ENCODE data around the gene TMEM178B. TPM values are rescaled to one million over a fixed set of nuclear protein-coding genes. Genes with fewer than 3 reads are reported as not detected.

TMEM178B gene
- total RNA-seq, 1 donor from 2014 or later: 0.68 TPM

DNA sequence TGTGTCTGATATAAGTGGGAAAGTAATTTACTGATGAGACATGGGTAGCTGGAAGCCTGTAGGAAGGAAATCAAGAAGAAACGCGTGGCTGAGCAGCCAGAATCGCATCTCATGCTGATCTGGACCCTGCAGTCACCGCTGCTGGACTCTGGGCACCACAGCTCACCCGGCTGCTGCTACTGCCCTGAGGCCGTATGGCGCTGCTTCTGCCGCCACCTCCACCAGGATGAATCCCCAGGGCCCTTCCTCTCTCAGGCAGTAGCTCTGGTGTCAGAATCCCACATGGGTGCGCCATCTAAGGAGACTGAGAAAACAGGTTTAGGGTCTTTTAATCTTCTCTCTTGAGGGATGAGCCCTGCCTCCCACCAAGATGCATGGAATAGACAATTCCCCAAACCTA, 407.1 kb downstream of the TMEM178B start:
- no peak overlapping the region for H3K27ac Mint-ChIP-seq
- intact Hi-C loops (cut with micrococcal nuclease): no loop called here
- no peaks in the 10 kb centered on the region for H3K9me3 Mint-ChIP-seq
- H3K36me3 Mint-ChIP-seq (ENCODE audit: low read depth): no peaks in the 10 kb centered on the region
- DNase-seq: no peak
- H3K27me3 Mint-ChIP-seq: peaks cover 10% of the 10 kb centered on the region
- H3K4me1 Mint-ChIP-seq: no peaks in the 10 kb centered on the region
- H3K4me3 Mint-ChIP-seq: no peak overlapping the region

DNA sequence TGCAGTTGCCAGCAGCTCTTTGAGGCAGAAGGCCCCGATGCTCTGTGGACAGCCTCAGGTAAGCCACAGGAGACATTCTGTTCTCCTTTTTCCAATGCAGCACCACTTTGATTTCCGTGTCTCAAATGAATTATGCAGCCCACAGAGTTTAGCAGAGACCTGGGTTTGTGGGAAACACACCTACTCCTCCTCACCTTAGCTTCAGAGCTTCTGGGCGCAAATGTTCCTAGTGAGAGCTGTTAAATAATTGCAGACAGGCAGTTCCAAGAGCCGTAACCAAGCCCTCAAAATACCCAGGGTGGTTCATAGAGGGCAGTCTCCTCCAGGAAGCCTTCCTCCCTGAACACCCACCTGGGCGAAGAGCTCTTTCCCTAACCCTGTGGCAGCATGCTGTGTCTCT, 408.1 kb downstream of the TMEM178B start:
- Mint-ChIP-seq H3K9me3 (no peaks in the 10 kb centered on the region), H3K4me1 (no peaks in the 10 kb centered on the region), H3K27ac (no peak overlapping the region), H3K36me3 (ENCODE audit: low read depth) (no peaks in the 10 kb centered on the region), H3K4me3 (no peak overlapping the region), H3K27me3 (peaks cover 12% of the 10 kb centered on the region)
- intact Hi-C loops (cut with micrococcal nuclease): no loop called here
- no peak for DNase-seq

GRCh38 chr7:141483044-141483443, 409.2 kb downstream of the TMEM178B start:
- intact Hi-C loops (cut with micrococcal nuclease): no loop called here
- H3K27ac Mint-ChIP-seq: no peak overlapping the region
- no peaks in the 10 kb centered on the region for H3K9me3 Mint-ChIP-seq
- no peaks in the 10 kb centered on the region for H3K36me3 Mint-ChIP-seq (ENCODE audit: low read depth)
- H3K4me1 Mint-ChIP-seq: no peaks in the 10 kb centered on the region
- peaks cover 9% of the 10 kb centered on the region for H3K27me3 Mint-ChIP-seq
- no peak for DNase-seq
- H3K4me3 Mint-ChIP-seq: no peak overlapping the region

DNA sequence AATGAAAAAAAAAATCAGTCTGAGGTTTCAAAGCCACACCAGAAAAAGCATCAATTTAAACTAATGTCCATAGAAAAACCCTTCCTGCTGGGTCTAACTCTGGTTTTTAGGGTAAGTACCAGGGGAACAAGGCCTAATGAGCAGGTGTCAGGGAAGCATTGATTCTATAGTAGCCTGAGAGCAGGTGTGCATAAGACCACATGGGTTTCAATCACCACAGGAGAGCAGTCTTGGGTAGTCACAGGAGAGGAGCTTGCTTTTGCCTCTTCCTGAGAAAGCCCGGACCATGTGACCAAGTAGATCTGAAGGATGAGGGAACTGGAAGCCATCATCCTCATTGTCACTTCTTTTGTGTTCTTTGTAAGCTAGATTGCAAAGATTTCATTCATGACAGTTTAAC, 411.0 kb downstream of the TMEM178B start:
- no peak overlapping the region for H3K27ac Mint-ChIP-seq
- no peak for DNase-seq
- intact Hi-C loops (cut with micrococcal nuclease): no loop called here
- H3K27me3 Mint-ChIP-seq: peaks cover 12% of the 10 kb centered on the region
- no peaks in the 10 kb centered on the region for H3K9me3 Mint-ChIP-seq
- no peak overlapping the region for H3K4me3 Mint-ChIP-seq
- H3K4me1 Mint-ChIP-seq: no peaks in the 10 kb centered on the region
- H3K36me3 Mint-ChIP-seq (ENCODE audit: low read depth): no peaks in the 10 kb centered on the region

- intact Hi-C loops (cut with micrococcal nuclease): no loop called here
- Mint-ChIP-seq H3K9me3 (no peaks in the 10 kb centered on the region), H3K27ac (no peak overlapping the region), H3K4me1 (no peaks in the 10 kb centered on the region), H3K4me3 (no peak overlapping the region), H3K27me3 (peaks cover 12% of the 10 kb centered on the region), H3K36me3 (ENCODE audit: low read depth) (no peaks in the 10 kb centered on the region)
- no peak for DNase-seq
Observed at GRCh38 chr7:141486959-141487358, 413.1 kb downstream of the TMEM178B start.

GRCh38 chr7:141490474-141490873, 416.6 kb downstream of the TMEM178B start:
- no peak overlapping the region for H3K27ac Mint-ChIP-seq
- H3K9me3 Mint-ChIP-seq: no peaks in the 10 kb centered on the region
- intact Hi-C loops (cut with micrococcal nuclease): no loop called here
- H3K4me3 Mint-ChIP-seq: no peak overlapping the region
- no peak for DNase-seq
- H3K36me3 Mint-ChIP-seq (ENCODE audit: low read depth): no peaks in the 10 kb centered on the region
- peaks cover 20% of the 10 kb centered on the region for H3K27me3 Mint-ChIP-seq
- peaks cover 2% of the 10 kb centered on the region for H3K4me1 Mint-ChIP-seq

GRCh38 chr7:141495057-141495456, 421.2 kb downstream of the TMEM178B start:
- Mint-ChIP-seq H3K36me3 (ENCODE audit: low read depth) (no peaks in the 10 kb centered on the region), H3K27me3 (peaks cover 22% of the 10 kb centered on the region), H3K4me3 (no peak overlapping the region), H3K9me3 (no peaks in the 10 kb centered on the region), H3K4me1 (peaks cover 2% of the 10 kb centered on the region), H3K27ac (no peak overlapping the region)
- no peak for DNase-seq
- intact Hi-C loops (cut with micrococcal nuclease): no loop called here

DNA sequence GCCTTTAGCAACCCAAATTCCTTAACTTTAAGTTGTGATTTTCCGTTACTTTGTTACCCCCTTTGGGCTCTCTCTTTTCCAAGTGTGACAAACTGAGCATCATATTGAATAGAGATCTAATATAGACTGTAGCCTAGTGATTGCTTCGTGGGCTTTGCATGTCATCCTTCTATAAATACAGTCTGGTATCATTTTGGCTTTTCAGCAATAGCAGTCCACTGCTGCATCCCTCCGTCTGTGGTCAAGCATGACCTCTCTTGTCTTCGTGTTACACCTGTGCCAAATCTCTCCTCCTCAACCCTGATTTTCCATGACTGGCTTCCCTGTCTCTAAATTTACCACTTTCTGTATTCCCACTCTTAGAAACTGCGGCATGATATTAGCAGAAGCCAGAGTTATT, 423.5 kb downstream of the TMEM178B start:
- H3K4me1 Mint-ChIP-seq: peaks cover 2% of the 10 kb centered on the region
- H3K9me3 Mint-ChIP-seq: no peaks in the 10 kb centered on the region
- no peaks in the 10 kb centered on the region for H3K36me3 Mint-ChIP-seq (ENCODE audit: low read depth)
- intact Hi-C loops (cut with micrococcal nuclease): no loop called here
- H3K4me3 Mint-ChIP-seq: no peak overlapping the region
- no peak overlapping the region for H3K27ac Mint-ChIP-seq
- no peak for DNase-seq
- peaks cover 21% of the 10 kb centered on the region for H3K27me3 Mint-ChIP-seq

DNA sequence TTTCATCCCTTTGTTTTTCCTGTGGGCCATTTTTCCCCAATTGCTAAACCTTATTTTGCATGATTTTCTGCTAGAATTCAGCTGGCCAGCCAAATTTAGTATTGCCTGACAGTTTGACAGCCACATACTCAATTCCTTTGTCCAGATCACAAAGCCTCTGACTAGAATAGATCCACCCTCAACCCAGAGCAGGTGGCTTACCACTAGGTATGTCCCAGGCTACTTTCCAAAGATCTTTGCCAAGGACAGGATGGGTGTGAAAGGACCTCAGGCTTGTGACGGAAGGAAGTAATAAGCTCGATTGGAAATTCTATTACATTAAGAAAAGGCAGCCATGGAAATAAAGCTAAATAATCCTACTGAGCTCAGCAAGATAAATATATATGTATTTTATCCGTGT, 426.7 kb downstream of the TMEM178B start:
- no peak overlapping the region for H3K27ac Mint-ChIP-seq
- H3K9me3 Mint-ChIP-seq: no peaks in the 10 kb centered on the region
- no peaks in the 10 kb centered on the region for H3K4me1 Mint-ChIP-seq
- H3K36me3 Mint-ChIP-seq (ENCODE audit: low read depth): no peaks in the 10 kb centered on the region
- intact Hi-C loops (cut with micrococcal nuclease): no loop called here
- no peak for DNase-seq
- H3K27me3 Mint-ChIP-seq: peaks cover 25% of the 10 kb centered on the region
- no peak overlapping the region for H3K4me3 Mint-ChIP-seq

DNA sequence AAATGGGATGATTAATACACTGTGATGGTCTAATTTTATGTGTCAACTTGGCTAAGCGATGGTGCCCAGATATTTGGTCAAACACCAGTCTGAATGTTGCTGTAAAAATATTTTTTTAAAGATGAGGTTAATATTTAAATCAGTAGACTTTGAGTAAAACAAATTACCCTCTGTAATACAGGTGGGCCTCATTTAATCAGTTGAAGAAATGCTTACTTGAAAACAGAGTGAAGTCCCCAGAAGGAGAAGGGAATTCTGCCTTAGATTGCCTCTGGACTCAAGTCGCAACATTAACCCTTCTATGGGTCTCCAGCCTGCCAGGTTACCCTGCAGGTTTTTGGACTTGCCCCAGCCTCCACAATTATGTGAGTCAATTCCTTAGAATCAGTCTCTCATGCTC, 427.6 kb downstream of the TMEM178B start:
- no peak overlapping the region for H3K27ac Mint-ChIP-seq
- no peak overlapping the region for H3K4me3 Mint-ChIP-seq
- no peak for DNase-seq
- H3K4me1 Mint-ChIP-seq: no peaks in the 10 kb centered on the region
- intact Hi-C loops (cut with micrococcal nuclease): no loop called here
- H3K27me3 Mint-ChIP-seq: peaks cover 25% of the 10 kb centered on the region
- no peaks in the 10 kb centered on the region for H3K36me3 Mint-ChIP-seq (ENCODE audit: low read depth)
- H3K9me3 Mint-ChIP-seq: no peaks in the 10 kb centered on the region

- H3K36me3 Mint-ChIP-seq (ENCODE audit: low read depth): no peaks in the 10 kb centered on the region
- no peak for DNase-seq
- H3K9me3 Mint-ChIP-seq: peaks cover 22% of the 10 kb centered on the region
- peaks cover 64% of the 10 kb centered on the region for H3K27me3 Mint-ChIP-seq
- intact Hi-C loops (cut with micrococcal nuclease): no loop called here
- no peak overlapping the region for H3K4me3 Mint-ChIP-seq
- H3K4me1 Mint-ChIP-seq: peaks cover 11% of the 10 kb centered on the region
- H3K27ac Mint-ChIP-seq: no peak overlapping the region
Observed at GRCh38 chr7:141511316-141511675, 437.4 kb downstream of the TMEM178B start.

DNA sequence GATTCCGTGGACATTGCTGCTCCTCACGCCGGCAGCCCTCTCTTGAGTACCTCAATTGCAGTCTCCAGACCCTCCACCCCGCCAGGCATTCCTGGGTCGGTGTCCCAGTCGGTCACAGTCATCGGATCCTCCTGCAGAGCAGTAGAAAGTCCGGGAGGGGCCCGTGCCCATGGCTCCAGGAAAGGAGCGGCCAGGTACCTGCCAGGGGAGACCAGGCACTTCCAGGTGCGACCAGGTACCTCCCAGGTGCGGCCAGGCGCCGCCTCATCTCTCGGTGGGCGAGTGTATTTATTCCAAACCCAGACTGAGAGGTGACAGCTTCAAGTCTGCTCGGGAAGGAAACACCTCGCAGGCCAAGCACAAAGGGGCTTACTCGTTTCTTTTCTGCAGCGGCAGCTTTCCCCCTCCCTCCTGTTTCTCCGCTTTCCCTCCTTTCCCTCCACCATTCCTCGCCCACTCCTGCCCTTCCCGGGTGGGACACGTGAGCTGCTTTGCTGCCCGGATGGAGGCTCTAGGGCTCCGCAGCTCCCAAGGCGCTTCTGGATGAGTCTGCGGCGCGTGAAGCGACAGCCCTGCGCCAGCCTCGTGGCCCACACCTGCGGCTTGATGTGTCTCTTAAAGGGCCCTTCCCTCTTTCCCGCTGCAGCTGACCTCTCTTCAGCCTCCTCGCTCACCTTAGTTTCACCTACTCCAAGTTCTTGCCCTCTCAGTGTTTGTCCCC, 438.0 kb downstream of the TMEM178B start:
- intact Hi-C loops (cut with micrococcal nuclease): no loop called here
- Mint-ChIP-seq H3K27me3 (peaks cover 65% of the 10 kb centered on the region), H3K9me3 (peaks cover 22% of the 10 kb centered on the region), H3K27ac (no peak overlapping the region), H3K4me1 (peaks cover 11% of the 10 kb centered on the region), H3K36me3 (ENCODE audit: low read depth) (no peaks in the 10 kb centered on the region), H3K4me3 (peak overlapping the region; percentile 72)
- DNase-seq: peak; percentile 59

DNA sequence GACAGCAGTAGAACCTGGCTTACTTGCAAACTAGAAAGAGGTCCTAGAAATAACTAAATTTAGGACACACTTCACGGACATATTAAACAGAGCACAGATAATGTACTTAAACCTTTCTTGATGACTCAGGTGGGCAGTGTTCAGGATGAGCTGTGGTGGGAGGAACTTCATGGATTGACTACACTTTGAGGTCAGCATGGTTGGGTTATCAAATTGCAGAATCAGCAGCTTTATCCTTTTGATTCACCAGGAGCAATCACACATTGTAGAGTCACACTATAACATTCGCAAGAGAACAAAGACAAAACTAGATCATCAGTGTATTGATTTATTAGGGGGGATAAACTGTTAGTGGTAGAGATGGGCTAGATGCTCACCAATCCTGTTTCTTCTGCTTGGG, 438.7 kb downstream of the TMEM178B start:
- Mint-ChIP-seq H3K4me1 (peaks cover 11% of the 10 kb centered on the region), H3K9me3 (peaks cover 22% of the 10 kb centered on the region), H3K4me3 (peak overlapping the region; percentile 72), H3K27ac (no peak overlapping the region), H3K27me3 (peaks cover 68% of the 10 kb centered on the region), H3K36me3 (ENCODE audit: low read depth) (no peaks in the 10 kb centered on the region)
- intact Hi-C loops (cut with micrococcal nuclease): no loop called here
- no peak for DNase-seq

DNA sequence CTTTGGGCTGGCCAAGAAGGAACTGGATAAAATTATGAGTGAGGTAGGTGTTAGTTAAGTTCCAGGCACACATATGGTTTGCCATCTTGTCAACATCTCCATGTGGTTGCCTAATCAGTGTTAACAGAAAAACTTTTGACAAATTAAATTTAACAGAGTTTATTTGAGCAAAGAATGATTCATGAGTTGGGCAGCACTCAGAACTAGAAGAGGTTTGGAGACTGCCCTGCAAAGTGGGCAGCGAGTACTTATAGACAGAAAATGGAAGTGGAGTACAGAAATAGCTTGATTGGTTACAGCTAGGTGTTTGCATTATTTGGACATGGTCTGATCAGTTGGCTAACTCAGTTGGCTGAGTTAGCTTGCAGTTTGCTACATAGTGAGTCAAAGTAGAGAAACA, 439.9 kb downstream of the TMEM178B start:
- no peak overlapping the region for H3K27ac Mint-ChIP-seq
- peaks cover 63% of the 10 kb centered on the region for H3K27me3 Mint-ChIP-seq

DNA sequence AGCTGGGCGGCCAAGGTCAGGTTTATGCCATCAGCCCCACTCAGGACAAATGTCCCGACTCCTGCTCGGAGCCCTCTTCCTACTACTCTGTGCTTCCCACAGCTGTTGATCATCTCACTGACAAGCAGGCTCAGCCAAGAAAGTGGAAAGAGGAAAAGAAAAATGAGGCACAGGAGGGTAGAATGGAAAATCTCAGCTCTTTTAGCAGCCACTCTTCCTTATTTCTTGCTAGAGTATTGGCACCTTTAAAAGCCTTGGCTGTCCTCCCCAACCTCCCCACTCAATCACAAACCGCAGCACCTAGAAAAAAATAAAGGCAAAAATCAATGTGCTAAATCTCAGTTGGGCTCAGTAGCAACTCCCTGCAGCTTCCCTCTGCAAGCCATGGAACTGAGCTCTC, 442.1 kb downstream of the TMEM178B start:
- no peak for DNase-seq
- intact Hi-C loops (cut with micrococcal nuclease): no loop called here
- H3K9me3 Mint-ChIP-seq: peaks cover 13% of the 10 kb centered on the region
- no peak overlapping the region for H3K4me3 Mint-ChIP-seq
- peaks cover 11% of the 10 kb centered on the region for H3K4me1 Mint-ChIP-seq
- H3K36me3 Mint-ChIP-seq (ENCODE audit: low read depth): no peaks in the 10 kb centered on the region
- H3K27me3 Mint-ChIP-seq: peaks cover 50% of the 10 kb centered on the region
- H3K27ac Mint-ChIP-seq: no peak overlapping the region

More for the DNA sequence above, 439.9 kb downstream of the TMEM178B start:
- DNase-seq: no peak
- intact Hi-C loops (cut with micrococcal nuclease): no loop called here
- peaks cover 11% of the 10 kb centered on the region for H3K4me1 Mint-ChIP-seq
- H3K4me3 Mint-ChIP-seq: no peak overlapping the region
- H3K9me3 Mint-ChIP-seq: peaks cover 16% of the 10 kb centered on the region
- H3K36me3 Mint-ChIP-seq (ENCODE audit: low read depth): no peaks in the 10 kb centered on the region

Data from activated CD4-positive, alpha-beta T cell treated with anti-CD3 and anti-CD28 coated beads, Interleukin-2, amount 10 ng/mL, durations not matched to agents 24 days and 14 days (primary cell).